Neuron (in vitro differentiated cells): ENCODE data around the gene EEIG2.

ENCODE experiments used
- H2AFZ ChIP-seq: one replicate; pipeline ENCODE4 v1.6.1; 2013; ENCODE audit warnings: low read depth, mild to moderate bottlenecking, inconsistent platforms, low read length, moderate library complexity
- H3K27me3 ChIP-seq: one replicate; pipeline ENCODE4 v1.6.1; 2013; ENCODE audit warnings: low read length; ENCODE audit not compliant: insufficient read depth
- H3K36me3 ChIP-seq: one replicate; pipeline ENCODE4 v1.6.1; 2013; ENCODE audit warnings: low read length; ENCODE audit not compliant: insufficient read depth
- H3K4me1 ChIP-seq: one replicate; pipeline ENCODE4 v1.6.1; 2013; ENCODE audit warnings: low read length; ENCODE audit not compliant: insufficient read depth
- H3K4me3 ChIP-seq: 2 replicates; pipeline ENCODE4 v1.5.1; 2013; ENCODE audit warnings: mild to moderate bottlenecking, low read length, moderate library complexity
- H3K9me3 ChIP-seq: one replicate; pipeline ENCODE4 v1.6.1; 2013; ENCODE audit warnings: low read length

EEIG2 gene

GRCh38 chr1:108573183-108573582 is 13.3 kb downstream of the EEIG2 start:
- Histone ChIP-seq H3K4me3 (no peak overlapping the region), H2AFZ (no peak overlapping the region), H3K27me3 (no peaks in the 10 kb centered on the region), H3K9me3 (no peaks in the 10 kb centered on the region), H3K36me3 (no peaks in the 10 kb centered on the region), H3K4me1 (no peaks in the 10 kb centered on the region)

- no peaks in the 10 kb centered on the region for H3K4me1 ChIP-seq
- H3K4me3 ChIP-seq: no peak overlapping the region
- H2AFZ ChIP-seq: no peak overlapping the region
- no peaks in the 10 kb centered on the region for H3K27me3 ChIP-seq
- H3K9me3 ChIP-seq: no peaks in the 10 kb centered on the region
- no peaks in the 10 kb centered on the region for H3K36me3 ChIP-seq
Observed at GRCh38 chr1:108574008-108574407, 14.1 kb downstream of the EEIG2 start.

- Histone ChIP-seq H3K4me3 (no peak overlapping the region), H3K4me1 (no peaks in the 10 kb centered on the region), H3K27me3 (no peaks in the 10 kb centered on the region), H3K36me3 (no peaks in the 10 kb centered on the region), H2AFZ (no peak overlapping the region), H3K9me3 (peaks cover 3% of the 10 kb centered on the region)
Observed at GRCh38 chr1:108575375-108575774, 15.5 kb downstream of the EEIG2 start.

DNA sequence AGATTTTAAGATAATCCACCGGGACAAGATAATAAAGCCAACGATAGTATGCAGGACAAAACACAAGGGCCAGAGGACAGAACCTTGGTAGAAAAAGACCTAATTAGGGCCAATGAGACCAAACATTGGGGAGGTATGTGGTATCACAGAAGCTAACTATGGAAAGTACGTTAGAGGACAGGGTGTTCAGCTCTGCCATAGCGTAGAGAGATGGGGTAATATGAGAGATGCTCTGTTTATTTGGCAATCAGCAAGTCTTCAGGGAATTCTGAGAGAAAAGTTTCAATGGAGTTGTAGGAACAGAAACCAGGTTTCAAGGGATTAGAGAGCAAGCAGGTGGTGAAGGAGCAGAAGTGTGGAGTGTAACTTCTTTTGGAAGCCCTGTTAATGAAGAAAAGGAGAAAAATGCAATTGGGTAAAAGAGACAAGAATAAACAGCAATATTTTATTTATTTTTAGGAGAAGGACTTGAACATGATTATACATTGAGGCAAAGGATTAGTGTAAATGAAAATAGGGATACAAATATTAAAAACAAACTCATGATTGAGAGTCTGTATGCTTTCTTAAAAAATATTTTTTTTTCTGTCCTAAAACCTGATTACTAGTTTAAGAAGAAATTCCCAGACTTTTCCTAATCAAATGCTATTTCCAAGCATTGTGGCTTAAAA is 24.0 kb downstream of the EEIG2 start:
- Histone ChIP-seq H3K9me3 (peaks cover 7% of the 10 kb centered on the region), H3K4me1 (no peaks in the 10 kb centered on the region), H3K36me3 (no peaks in the 10 kb centered on the region), H3K27me3 (no peaks in the 10 kb centered on the region), H2AFZ (no peak overlapping the region), H3K4me3 (no peak overlapping the region)

DNA sequence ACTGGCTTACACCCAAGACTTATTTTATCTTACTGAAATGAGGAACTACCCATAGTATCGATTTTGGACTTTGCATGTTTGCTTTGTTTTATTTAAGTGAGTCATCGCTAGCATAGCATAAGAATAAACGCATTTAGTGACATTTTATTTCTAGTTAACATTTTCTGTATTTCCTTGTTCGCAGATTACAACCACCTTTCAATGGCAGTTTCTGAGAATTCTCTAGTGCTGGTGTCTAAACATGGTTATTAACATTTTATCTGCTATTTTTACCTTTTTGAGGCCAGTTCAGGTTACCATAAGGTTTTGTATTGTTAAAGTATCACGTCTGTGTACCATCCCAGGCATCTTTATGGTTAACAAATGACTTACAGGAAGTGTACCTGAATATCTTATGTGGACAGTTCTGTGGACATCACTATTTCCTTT is 24.5 kb downstream of the EEIG2 start:
- no peaks in the 10 kb centered on the region for H3K27me3 ChIP-seq
- H3K36me3 ChIP-seq: no peaks in the 10 kb centered on the region
- no peak overlapping the region for H2AFZ ChIP-seq
- no peaks in the 10 kb centered on the region for H3K4me1 ChIP-seq
- H3K4me3 ChIP-seq: no peak overlapping the region
- peaks cover 7% of the 10 kb centered on the region for H3K9me3 ChIP-seq

DNA sequence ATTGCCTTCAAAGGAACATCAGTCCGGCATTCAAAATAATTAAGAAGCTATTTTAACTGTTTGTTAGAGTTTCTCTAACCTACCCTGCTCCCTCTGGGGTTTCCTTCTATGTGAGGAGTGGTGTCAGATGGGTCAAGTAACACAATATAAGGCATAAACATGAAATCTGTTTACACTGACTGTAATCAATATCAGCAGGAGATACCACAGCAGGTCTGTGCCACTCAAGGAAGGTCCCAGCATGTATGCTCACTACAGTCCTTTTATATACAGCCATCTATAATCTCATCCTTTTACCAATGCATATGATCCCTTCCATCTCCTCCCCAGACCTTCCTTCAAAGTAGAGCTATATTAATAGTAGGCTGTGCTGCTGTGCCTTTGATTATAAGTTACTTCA is 25.4 kb downstream of the EEIG2 start:
- no peaks in the 10 kb centered on the region for H3K27me3 ChIP-seq
- no peak overlapping the region for H3K4me3 ChIP-seq
- no peaks in the 10 kb centered on the region for H3K36me3 ChIP-seq
- no peaks in the 10 kb centered on the region for H3K4me1 ChIP-seq
- no peak overlapping the region for H2AFZ ChIP-seq
- peaks cover 3% of the 10 kb centered on the region for H3K9me3 ChIP-seq

DNA sequence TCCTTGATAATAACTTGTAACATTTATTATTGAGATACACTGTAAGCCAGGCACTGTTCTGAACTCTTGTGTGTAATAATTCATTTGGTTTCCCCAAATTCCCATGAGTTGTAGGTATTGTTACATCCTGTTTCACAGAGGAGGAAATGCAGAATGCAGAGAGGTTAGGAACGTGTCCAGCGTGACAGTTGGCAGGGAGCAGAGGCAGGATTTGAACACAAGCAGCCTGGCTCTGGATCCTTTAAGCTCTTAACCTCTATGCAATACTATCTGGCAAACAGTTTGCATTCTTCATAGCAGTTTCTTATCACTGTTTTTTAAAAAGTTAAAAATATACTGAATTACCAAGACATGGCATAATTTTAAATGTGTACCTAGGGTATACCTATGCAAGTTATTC is 30.5 kb downstream of the EEIG2 start:
- no peaks in the 10 kb centered on the region for H3K9me3 ChIP-seq
- H3K4me3 ChIP-seq: no peak overlapping the region
- H3K4me1 ChIP-seq: peaks cover 9% of the 10 kb centered on the region
- no peaks in the 10 kb centered on the region for H3K36me3 ChIP-seq
- no peak overlapping the region for H2AFZ ChIP-seq
- no peaks in the 10 kb centered on the region for H3K27me3 ChIP-seq

DNA sequence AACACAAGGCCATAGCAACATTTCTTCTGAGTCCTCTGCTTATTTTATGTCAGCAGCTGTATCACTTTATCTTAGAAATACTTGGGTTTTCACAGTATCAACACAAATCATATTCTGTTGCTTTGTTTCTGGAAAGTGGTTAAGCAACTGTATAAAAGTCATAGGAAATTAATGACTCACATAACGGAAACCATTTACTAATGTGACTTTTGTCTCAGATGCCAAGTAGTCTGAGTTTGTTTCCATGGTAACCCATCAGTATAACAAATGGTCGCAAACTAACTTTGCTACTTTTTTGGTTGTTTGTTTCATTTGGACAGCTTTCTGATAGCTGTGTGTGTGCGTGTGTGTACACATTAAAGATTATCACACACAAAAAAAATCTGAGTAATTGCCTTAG is 31.1 kb downstream of the EEIG2 start:
- Histone ChIP-seq H2AFZ (no peak overlapping the region), H3K4me1 (peaks cover 9% of the 10 kb centered on the region), H3K27me3 (no peaks in the 10 kb centered on the region), H3K36me3 (no peaks in the 10 kb centered on the region), H3K9me3 (no peaks in the 10 kb centered on the region), H3K4me3 (no peak overlapping the region)

GRCh38 chr1:108591466-108591865 is 31.6 kb downstream of the EEIG2 start:
- H3K27me3 ChIP-seq: no peaks in the 10 kb centered on the region
- no peak overlapping the region for H3K4me3 ChIP-seq
- peaks cover 9% of the 10 kb centered on the region for H3K4me1 ChIP-seq
- no peaks in the 10 kb centered on the region for H3K36me3 ChIP-seq
- no peaks in the 10 kb centered on the region for H3K9me3 ChIP-seq
- no peak overlapping the region for H2AFZ ChIP-seq

- Histone ChIP-seq H2AFZ (no peak overlapping the region), H3K4me1 (peaks cover 9% of the 10 kb centered on the region), H3K4me3 (no peak overlapping the region), H3K36me3 (no peaks in the 10 kb centered on the region), H3K9me3 (no peaks in the 10 kb centered on the region), H3K27me3 (no peaks in the 10 kb centered on the region)
Observed at GRCh38 chr1:108592030-108592759, 32.3 kb downstream of the EEIG2 start.

- Histone ChIP-seq H3K4me1 (peaks cover 9% of the 10 kb centered on the region), H3K9me3 (no peaks in the 10 kb centered on the region), H2AFZ (no peak overlapping the region), H3K36me3 (no peaks in the 10 kb centered on the region), H3K27me3 (no peaks in the 10 kb centered on the region), H3K4me3 (no peak overlapping the region)
Observed at GRCh38 chr1:108593448-108593847, 33.5 kb downstream of the EEIG2 start.

DNA sequence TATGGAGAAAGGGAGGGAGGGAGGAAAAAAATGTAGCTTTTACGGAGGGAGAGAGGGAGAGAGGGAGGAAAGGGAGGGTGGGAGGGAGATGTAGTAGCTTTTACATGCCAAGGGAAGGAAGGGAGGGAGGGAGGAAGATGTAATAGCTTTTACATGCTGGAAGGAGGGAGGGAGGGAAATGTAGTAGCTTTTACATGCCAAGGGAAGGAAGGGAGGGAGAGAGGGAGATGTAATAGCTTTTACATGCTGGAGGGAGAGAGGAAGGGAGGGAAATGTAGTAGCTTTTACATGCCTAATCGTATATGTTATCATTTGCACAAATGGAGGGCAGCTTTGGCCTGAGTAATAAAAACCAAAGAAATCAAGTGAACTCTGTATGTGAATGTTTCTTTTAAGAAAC is 35.6 kb downstream of the EEIG2 start:
- Histone ChIP-seq H3K4me1 (peaks cover 8% of the 10 kb centered on the region), H3K27me3 (no peaks in the 10 kb centered on the region), H3K36me3 (no peaks in the 10 kb centered on the region), H2AFZ (no peak overlapping the region), H3K9me3 (no peaks in the 10 kb centered on the region), H3K4me3 (no peak overlapping the region)

DNA sequence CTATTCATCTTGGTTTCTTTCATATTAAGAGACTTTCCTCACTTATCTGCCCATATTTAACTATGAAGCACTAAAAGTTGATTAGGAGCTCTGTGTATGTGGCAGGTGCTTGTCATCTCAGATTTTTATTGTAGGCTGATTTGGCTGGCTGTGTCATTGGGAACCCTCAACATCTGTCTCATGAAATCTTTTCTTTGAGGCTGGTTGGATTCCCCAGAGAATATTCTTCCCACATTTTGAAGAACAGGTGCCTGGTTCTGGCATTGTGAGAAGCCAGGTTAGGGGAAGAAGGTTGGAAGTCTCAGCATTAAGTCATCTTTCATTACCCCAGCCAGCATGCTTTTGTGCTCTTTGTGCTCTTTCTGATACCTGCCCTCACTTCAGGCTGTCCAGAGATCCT is 37.1 kb downstream of the EEIG2 start:
- Histone ChIP-seq H3K27me3 (no peaks in the 10 kb centered on the region), H3K9me3 (no peaks in the 10 kb centered on the region), H3K4me1 (no peaks in the 10 kb centered on the region), H2AFZ (no peak overlapping the region), H3K4me3 (no peak overlapping the region), H3K36me3 (no peaks in the 10 kb centered on the region)

- no peaks in the 10 kb centered on the region for H3K27me3 ChIP-seq
- H3K36me3 ChIP-seq: peaks cover 3% of the 10 kb centered on the region
- H3K4me3 ChIP-seq: no peak overlapping the region
- no peaks in the 10 kb centered on the region for H3K9me3 ChIP-seq
- H2AFZ ChIP-seq: no peak overlapping the region
- H3K4me1 ChIP-seq: no peaks in the 10 kb centered on the region
Observed at GRCh38 chr1:108598340-108598739, 38.4 kb downstream of the EEIG2 start.
